COLO829 (cell line): ENCODE results near the gene ZNF577.
"Not testable (repeated sequence)": the region's sequence is repeated elsewhere in the genome, so short reads cannot be mapped to it uniquely, and the experiment has no call there.

Experiments used
- DNase-seq: peaks from one replicate; pipeline ENCODE4 v3.0.0; 2012; ENCODE audit warnings: low spot score

Gene ZNF577

GRCh38 chr19:51887522-51888498 is at the start of gene ZNF577:
TSS of gene ZNF577 (minus strand) at chr19:51887951. CDS start at chr19:51880382, 7,569 bp downstream.
- DNase-seq, result no peak

- DNase-seq, result no peak
Observed at GRCh38 chr19:51931921-51932320, 44.2 kb upstream of the ZNF577 start.

GRCh38 chr19:51927859-51928258 is 40.1 kb upstream of the ZNF577 start:
- DNase-seq, result no peak

GRCh38 chr19:51926784-51927741 is 39.3 kb upstream of the ZNF577 start, which contains the start of gene ZNF613:
TSS of gene ZNF613 (plus strand) at chr19:51927472. CDS start at chr19:51936221, 8,749 bp downstream.
- DNase-seq, result peak; percentile 85

- DNase-seq, result no peak
Observed at GRCh38 chr19:51926426-51926783, 38.7 kb upstream of the ZNF577 start.

- no peak for DNase-seq
Observed at GRCh38 chr19:51921949-51922348, 34.2 kb upstream of the ZNF577 start.

GRCh38 chr19:51919606-51920005 is 31.9 kb upstream of the ZNF577 start:
- DNase-seq, result no peak

- no peak for DNase-seq
Observed at GRCh38 chr19:51916167-51916566, 28.4 kb upstream of the ZNF577 start.

- no peak for DNase-seq
Observed at GRCh38 chr19:51915324-51915867, 27.6 kb upstream of the ZNF577 start.

- DNase-seq, result not testable (repeated sequence)
Observed at GRCh38 chr19:51907981-51908380, 20.2 kb upstream of the ZNF577 start.

GRCh38 chr19:51906108-51906507 is 18.4 kb upstream of the ZNF577 start:
- not testable (repeated sequence) for DNase-seq

GRCh38 chr19:51905639-51906038 is 17.9 kb upstream of the ZNF577 start:
- DNase-seq, result not testable (repeated sequence)

- DNase-seq, result no peak
Observed at GRCh38 chr19:51905206-51905605, 17.5 kb upstream of the ZNF577 start.

GRCh38 chr19:51904331-51905165 is 16.8 kb upstream of the ZNF577 start, which contains the start of gene ZNF649:
TSS of gene ZNF649 (minus strand) at chr19:51905017. CDS start at chr19:51900107, 4,910 bp downstream.
- DNase-seq, result peak; percentile 86

GRCh38 chr19:51903192-51903591 is 15.4 kb upstream of the ZNF577 start:
- no peak for DNase-seq

- no peak for DNase-seq
Observed at GRCh38 chr19:51901860-51902259, 14.1 kb upstream of the ZNF577 start.

GRCh38 chr19:51891193-51891747 is 3.5 kb upstream of the ZNF577 start:
- no peak for DNase-seq

- no peak for DNase-seq
Observed at GRCh38 chr19:51889934-51890333, 2.2 kb upstream of the ZNF577 start.

GRCh38 chr19:51884713-51885112 is 3.0 kb downstream of the ZNF577 start:
- DNase-seq, result no peak

- DNase-seq, result no peak
Observed at GRCh38 chr19:51882518-51882917, 5.2 kb downstream of the ZNF577 start.

- DNase-seq, result no peak
Observed at GRCh38 chr19:51873097-51873496, 14.7 kb downstream of the ZNF577 start.
